H1 (cell line): ENCODE results near the gene PDK3. TPM values are rescaled to one million over a fixed set of nuclear protein-coding genes. Genes with fewer than 3 reads are reported as not detected.

Experiments
- CTCF ChIA-PET: fragments of 300-600 bp; sonication (Branson Sonifier 250); formaldehyde crosslinking; loops from one replicate; lab custom pipeline; 2021; ENCODE audit not compliant: partially characterized antibody; lab: Charles Lee
- POLR2A ChIA-PET: fragments of 300-600 bp; sonication (Branson Sonifier 250); formaldehyde crosslinking; loops from one replicate; lab custom pipeline; 2021; ENCODE audit warnings: inconsistent platforms; ENCODE audit not compliant: partially characterized antibody; lab: Charles Lee
- DNase-seq, 2 experiments: peaks; one replicate each; pipeline versions ENCODE4 v3.0.0 to v3.0.0-alpha.2; 2010 to 2022; ENCODE audit warnings: low spot score in 2 of 2, low read depth in 1 of 2, mixed read lengths in 1 of 2
- FAIRE-seq: peaks from 2 replicates; lab custom pipeline; 2011; peaks lifted over from hg19 to GRCh38; lab: Jason Lieb, UNC
- H2AFZ ChIP-seq: 2 replicates; pipeline ENCODE4 v1.8.1; 2012; ENCODE audit warnings: low read length, inconsistent platforms
- H2AK5ac ChIP-seq: 2 replicates; pipeline ENCODE4 v1.6.1; 2013; ENCODE audit warnings: low read depth, low read length
- H2BK120ac ChIP-seq: replicated peaks from 2 replicates; pipeline ENCODE3; 2013; ENCODE audit warnings: low read depth, low read length, inconsistent platforms
- H2BK12ac ChIP-seq: 2 replicates; pipeline ENCODE4 v1.6.1; 2013; ENCODE audit warnings: low read depth, low read length
- H2BK15ac ChIP-seq: 2 replicates; pipeline ENCODE4 v1.6.1; 2013; ENCODE audit warnings: low read length
- H2BK20ac ChIP-seq: 2 replicates; pipeline ENCODE4 v1.6.1; 2013; ENCODE audit warnings: low read length
- H2BK5ac ChIP-seq: 2 replicates; pipeline ENCODE4 v1.6.1; 2013; ENCODE audit warnings: low read depth, low read length
- H3K14ac ChIP-seq: 2 replicates; pipeline ENCODE4 v1.6.1; 2013; ENCODE audit warnings: inconsistent platforms; ENCODE audit not compliant: insufficient read length
- H3K18ac ChIP-seq: 2 replicates; pipeline ENCODE4 v1.6.1; 2013; ENCODE audit warnings: low read length; ENCODE audit errors: extremely low read depth
- H3K23ac ChIP-seq: 2 replicates; pipeline ENCODE4 v1.6.1; 2013; ENCODE audit warnings: inconsistent platforms; ENCODE audit not compliant: insufficient read length
- H3K23me2 ChIP-seq: 2 replicates; pipeline ENCODE4 v1.6.1; 2013; ENCODE audit warnings: low read depth, low read length
- H3K27ac ChIP-seq: 2 replicates; pipeline ENCODE4 v1.6.1; 2011; ENCODE audit warnings: low read depth, low read length, inconsistent platforms
- H3K27me3 ChIP-seq, 4 experiments: replicated peaks in 1 of 4; 1 replicate in 1 of 4; 2 replicates in 3 of 4; pipeline versions ENCODE4 v1.6.1 to v1.8.1; 2011 to 2013; ENCODE audit warnings: low read length in 3 of 4, mild to moderate bottlenecking in 3 of 4, inconsistent platforms in 2 of 4, mixed read lengths in 2 of 4, moderate library complexity in 1 of 4; ENCODE audit not compliant: control insufficient read depth in 3 of 4, insufficient read depth in 3 of 4; ENCODE audit errors: extremely low read depth in 1 of 4
- H3K36me3 ChIP-seq, 4 experiments: 2 replicates each; pipeline versions ENCODE4 v1.6.1 to v1.8.1; 2011 to 2013; ENCODE audit warnings: mild to moderate bottlenecking in 4 of 4, low read length in 3 of 4, moderate library complexity in 2 of 4, control low read depth in 1 of 4, inconsistent platforms in 1 of 4; ENCODE audit not compliant: insufficient read depth in 4 of 4, control insufficient read depth in 2 of 4
- H3K4ac ChIP-seq: replicated peaks from 2 replicates; pipeline ENCODE3; 2013; ENCODE audit warnings: low read length, low read depth, mixed read lengths, inconsistent platforms; ENCODE audit not compliant: insufficient read length
- H3K4me1 ChIP-seq, 4 experiments: replicated peaks in 1 of 4; 1 replicate in 1 of 4; 2 replicates in 3 of 4; pipeline versions ENCODE4 v1.6.1 to v1.8.1; 2011 to 2013; ENCODE audit warnings: low read length in 3 of 4, inconsistent platforms in 2 of 4, mixed read lengths in 1 of 4; ENCODE audit not compliant: insufficient read depth in 4 of 4, control insufficient read depth in 3 of 4
- H3K4me2 ChIP-seq, 2 experiments: 2 replicates each; pipeline versions ENCODE4 v1.6.1 to v1.8.1; 2011 to 2013; ENCODE audit warnings: low read depth in 2 of 2, low read length in 2 of 2, control low read depth in 1 of 2, inconsistent platforms in 1 of 2, mild to moderate bottlenecking in 1 of 2; ENCODE audit not compliant: insufficient read depth in 1 of 2
- H3K4me3 ChIP-seq, 4 experiments: fragments of 200-600, 300-600 bp in 1 of 4; sonication (generic), shearing (Covaris generic), sonication (Bioruptor Twin) in 1 of 4; 2 replicates each; pipeline versions ENCODE4 v1.5.1 to v1.8.1; 2011 to 2016; ENCODE audit warnings: low read length in 4 of 4, low read depth in 3 of 4, control low read depth in 2 of 4, inconsistent platforms in 2 of 4, mild to moderate bottlenecking in 2 of 4, mixed read lengths in 1 of 4, moderate library complexity in 1 of 4; ENCODE audit not compliant: insufficient read depth in 2 of 4; ENCODE audit errors: extremely low read depth in 1 of 4
- H3K56ac ChIP-seq: replicated peaks from 2 replicates; pipeline ENCODE3; 2013; ENCODE audit warnings: low read depth, mild to moderate bottlenecking, mixed read lengths, low read length, inconsistent platforms; ENCODE audit not compliant: insufficient read length
- H3K79me1 ChIP-seq: 2 replicates; pipeline ENCODE4 v1.6.1; 2013; ENCODE audit warnings: low read depth, low read length, control low read depth
- H3K79me2 ChIP-seq, 2 experiments: 2 replicates each; pipeline versions ENCODE4 v1.6.1 to v1.8.1; 2012 to 2013; ENCODE audit warnings: low read length in 2 of 2, mild to moderate bottlenecking in 2 of 2, inconsistent platforms in 1 of 2; ENCODE audit not compliant: insufficient read depth in 2 of 2, control insufficient read depth in 1 of 2
- H3K9ac ChIP-seq, 4 experiments: replicated peaks in 1 of 4; 1 replicate in 1 of 4; 2 replicates in 3 of 4; pipeline versions ENCODE4 v1.6.1 to v1.8.1; 2011 to 2013; ENCODE audit warnings: low read depth in 3 of 4, low read length in 3 of 4, control low read depth in 2 of 4, mild to moderate bottlenecking in 2 of 4, moderate library complexity in 2 of 4, inconsistent platforms in 1 of 4; ENCODE audit errors: extremely low read depth in 1 of 4
- H3K9me3 ChIP-seq, 2 experiments: 2 replicates each; pipeline versions ENCODE4 v1.6.1 to v1.8.1; 2012 to 2013; ENCODE audit warnings: mild to moderate bottlenecking in 2 of 2, moderate library complexity in 2 of 2, control low read depth in 1 of 2, inconsistent platforms in 1 of 2, low read depth in 1 of 2, low read length in 1 of 2, mixed read lengths in 1 of 2; ENCODE audit not compliant: insufficient read depth in 2 of 2
- H4K20me1 ChIP-seq, 2 experiments: replicated peaks in 1 of 2; 2 replicates each; pipeline versions ENCODE3 to v1.8.1; 2011 to 2013; ENCODE audit warnings: inconsistent platforms in 2 of 2, low read length in 2 of 2, mild to moderate bottlenecking in 1 of 2; ENCODE audit not compliant: insufficient read depth in 2 of 2, control insufficient read depth in 1 of 2
- H4K5ac ChIP-seq: 2 replicates; pipeline ENCODE4 v1.6.1; 2013; ENCODE audit warnings: low read length, low read depth, mixed read lengths, inconsistent platforms; ENCODE audit not compliant: insufficient read length
- H4K8ac ChIP-seq: 2 replicates; pipeline ENCODE4 v1.8.0; 2013; ENCODE audit warnings: mild to moderate bottlenecking, moderate library complexity, low read length, inconsistent platforms; ENCODE audit not compliant: insufficient read depth; ENCODE audit errors: extremely low read depth
- H4K91ac ChIP-seq: replicated peaks from 2 replicates; pipeline ENCODE3; 2013; ENCODE audit warnings: low read length, mixed read lengths, inconsistent platforms; ENCODE audit not compliant: insufficient read length
- ATF3 ChIP-seq: IDR thresholded peaks from 2 replicates; pipeline ENCODE4 v1.6.1; 2011; ENCODE audit warnings: low read depth, mild to moderate bottlenecking, low read length; ENCODE audit not compliant: insufficient read depth
- BACH1 ChIP-seq: IDR thresholded peaks from 2 replicates; pipeline ENCODE4 v1.6.1; 2012; ENCODE audit warnings: low read length, improper control_type of control experiment
- BCL11A ChIP-seq, 2 experiments: IDR thresholded peaks; one replicate each; pipeline ENCODE4 v1.6.1; 2011; ENCODE audit warnings: low read depth in 2 of 2, low read length in 2 of 2, mild to moderate bottlenecking in 2 of 2
- EGR1 ChIP-seq: IDR thresholded peaks from 2 replicates; pipeline ENCODE4 v1.6.1; 2011; ENCODE audit warnings: low read depth, low read length, borderline replicate concordance
- SP2 ChIP-seq: IDR thresholded peaks from 2 replicates; pipeline ENCODE4 v1.6.1; 2012; ENCODE audit warnings: mild to moderate bottlenecking, low read length, inconsistent platforms
- ZNF274 ChIP-seq: IDR thresholded peaks from 2 replicates; pipeline ENCODE4 v1.7.0; 2012; ENCODE audit warnings: low read length, borderline replicate concordance; ENCODE audit errors: extremely low read depth
- WGBS, 2 experiments: shearing (Covaris generic) in 1 of 2; methylation state at CpG; one replicate each; pipeline versions ENCODE4 v1.1.6 to v1.1.7; 2013 to 2015; ENCODE audit warnings: low lambda C conversion rate in 2 of 2, mixed read lengths in 2 of 2, inconsistent platforms in 1 of 2, low coverage in 1 of 2, missing lambda C conversion rate in 1 of 2; ENCODE audit not compliant: insufficient replicate concordance in 2 of 2, insufficient coverage in 1 of 2, insufficient read length in 1 of 2; ENCODE audit errors: extremely low coverage in 1 of 2, missing lambda C conversion rate in 1 of 2; 5-methylcytosine and 5-hydroxymethylcytosine counted together
- polyA plus RNA-seq, 7 experiments: library from polyadenylated mRNA; depleted of rRNA in 3 of 7; stranded (reverse) in 5 of 7; unstranded in 2 of 7; fragments of >200 nt in 5 of 7; fragments of 200-250 nt in 2 of 7; gene quantifications; 1 replicate in 5 of 7; 2 replicates in 1 of 7; 4 replicates in 1 of 7; pipeline versions ENCODE4 v1.2.1 to v1.2.3, GENCODE V29; 2011 to 2013; ENCODE audit warnings: missing spikeins in 2 of 7, mixed read lengths in 2 of 7
- total RNA-seq: library from RNA; stranded (reverse); fragmentation: NEBNext Ultra II Directional; extraction: Animal tissue kit (Norgen Biotek cat#: 25700); gene quantifications from 2 replicates; pipeline ENCODE4 v1.2.1, GENCODE V29; 2021

PDK3 gene
- total and polyA plus RNA-seq, 2 of the 8 experiments (the other 6 are each of a cell fraction or from before 2014, with no cell fraction given): 22.5 to 25.5 TPM

- Histone ChIP-seq H2BK15ac (no peak overlapping the region), H2AK5ac (no peak overlapping the region), H3K4me1 (no peaks in the 10 kb centered on the region; a peak in 1 of 7 replicates), H3K23me2 (no peaks in the 10 kb centered on the region), H3K4ac (no peak overlapping the region), H2BK12ac (no peak overlapping the region), H3K36me3 (no peaks in the 10 kb centered on the region), H2BK120ac (no peak overlapping the region), H2BK20ac (no peak overlapping the region), H3K4me3 (no peak overlapping the region), H3K79me2 (peaks cover 0 to 54% of the 10 kb centered on the region in 2 experiments; a peak in 2 of 4 replicates), H3K14ac (no peak overlapping the region), H2BK5ac (no peak overlapping the region), H4K91ac (no peak overlapping the region), H3K9me3 (no peaks in the 10 kb centered on the region), H3K79me1 (no peaks in the 10 kb centered on the region), H3K4me2 (no peak overlapping the region), H3K9ac (no peak overlapping the region), H4K5ac (no peak overlapping the region), H3K23ac (no peak overlapping the region), H3K27ac (no peak overlapping the region), H4K20me1 (peaks cover 0 to 2% of the 10 kb centered on the region in 2 experiments), H3K27me3 (no peaks in the 10 kb centered on the region), H3K56ac (no peak overlapping the region), H4K8ac (no peak overlapping the region), H2AFZ (no peak overlapping the region), H3K18ac (no peak overlapping the region)
- no peak for DNase-seq
- ChIA-PET CTCF (no interaction called here), POLR2A (no interaction called here)
- 88% methylated on average over 5 of the region's 5 CpGs; no CpG with 5 or more reads in 1 of the 2 experiments for WGBS, 2 experiments
- no peak for FAIRE-seq
- no peak for TF ChIP-seq BCL11A (IDR thresholded peaks at IDR 0.05; ENCODE audit: low read depth in 2 of 2, low read length in 2 of 2)
- no peak for TF ChIP-seq ZNF274
- TF ChIP-seq BACH1: no peak
- no peak for TF ChIP-seq ATF3
- TF ChIP-seq SP2: no peak
- no peak for TF ChIP-seq EGR1
Measured at GRCh38 chrX:24480400-24480865, 15.3 kb downstream of the PDK3 start.
